Activated T-cell treated with anti-CD3 and anti-CD28 coated beads, Interleukin-2, amount 50 U/mL, for 72 hours (primary cell): ENCODE results near the gene VWA1. TPM values are rescaled to one million over a fixed set of nuclear protein-coding genes. Genes with fewer than 3 reads are reported as not detected.
"Not testable (repeated sequence)": the region's sequence is repeated elsewhere in the genome, so short reads cannot be mapped to it uniquely, and the experiment has no call there.

Source experiments
- ATAC-seq, 2 donors: fragments of 150-1000 bp; cut with Tn5 transposase; replicated peaks in 1 of 2; 2 replicates each; pipeline ENCODE4 v1.10.0; 2021; ENCODE audit warnings: moderate library complexity in 2 of 2, mild to moderate bottlenecking in 1 of 2
- DNase-seq, 2 donors: peaks; one replicate each; pipeline ENCODE4 v3.0.0; 2021 to 2022; ENCODE audit warnings: mixed read lengths in 1 of 2
- H3K27ac Mint-ChIP-seq: one replicate; pipeline ENCODE4 v1.8.0; 2022; ENCODE audit warnings: mild to moderate bottlenecking, moderate library complexity, mixed read lengths
- H3K27me3 Mint-ChIP-seq: one replicate; pipeline ENCODE4 v1.8.0; 2022; ENCODE audit warnings: low read depth, mixed read lengths
- H3K36me3 Mint-ChIP-seq, 2 donors: one replicate each; pipeline ENCODE4 v1.8.0; 2022; ENCODE audit warnings: mixed read lengths in 2 of 2, mild to moderate bottlenecking in 1 of 2; ENCODE audit not compliant: insufficient read depth in 2 of 2
- H3K4me1 Mint-ChIP-seq: one replicate; pipeline ENCODE4 v1.8.0; 2022; ENCODE audit warnings: low read depth, mixed read lengths
- H3K4me3 Mint-ChIP-seq, 2 donors: one replicate each; pipeline ENCODE4 v1.8.0; 2022; ENCODE audit warnings: mild to moderate bottlenecking in 2 of 2, mixed read lengths in 2 of 2, moderate library complexity in 2 of 2
- H3K9me3 Mint-ChIP-seq, 2 donors: one replicate each; pipeline ENCODE4 v1.8.0; 2022; ENCODE audit warnings: mixed read lengths in 2 of 2
- total RNA-seq, 2 donors: library from RNA; stranded (reverse); gene quantifications; one replicate each; pipeline ENCODE4 v1.2.3, GENCODE V29; 2022

VWA1 gene
- total RNA-seq, 2 donors from 2014 or later: 0.94 to 1.4 TPM

DNA sequence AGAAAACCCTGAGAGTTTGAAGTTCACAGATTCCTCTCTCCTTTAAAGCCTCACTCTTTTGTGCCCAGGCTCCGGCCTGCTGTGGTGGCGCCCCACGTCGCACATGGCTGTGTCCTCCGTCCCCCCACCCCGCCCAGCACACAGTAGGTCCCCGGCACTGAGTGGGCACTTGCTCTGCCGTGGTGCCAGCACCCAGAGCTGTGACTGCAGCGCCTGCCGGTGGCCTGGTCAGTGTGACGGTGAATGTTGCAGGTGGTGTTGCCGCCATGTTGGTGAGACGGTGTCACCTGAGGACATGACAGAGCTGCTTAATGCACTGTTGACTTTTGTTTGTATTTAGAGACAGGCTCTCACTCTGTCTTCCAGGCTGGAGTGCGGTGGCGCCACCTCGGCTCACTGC is 17.4 kb downstream of the VWA1 start:
- no peak for DNase-seq
- H3K36me3 Mint-ChIP-seq: no peaks in the 10 kb centered on the region
- no peaks in the 10 kb centered on the region for H3K9me3 Mint-ChIP-seq
- H3K4me1 Mint-ChIP-seq: no peaks in the 10 kb centered on the region
- no peaks in the 10 kb centered on the region for H3K27me3 Mint-ChIP-seq
- ATAC-seq: no peak
- H3K4me3 Mint-ChIP-seq: no peak overlapping the region
- H3K27ac Mint-ChIP-seq: no peak overlapping the region

DNA sequence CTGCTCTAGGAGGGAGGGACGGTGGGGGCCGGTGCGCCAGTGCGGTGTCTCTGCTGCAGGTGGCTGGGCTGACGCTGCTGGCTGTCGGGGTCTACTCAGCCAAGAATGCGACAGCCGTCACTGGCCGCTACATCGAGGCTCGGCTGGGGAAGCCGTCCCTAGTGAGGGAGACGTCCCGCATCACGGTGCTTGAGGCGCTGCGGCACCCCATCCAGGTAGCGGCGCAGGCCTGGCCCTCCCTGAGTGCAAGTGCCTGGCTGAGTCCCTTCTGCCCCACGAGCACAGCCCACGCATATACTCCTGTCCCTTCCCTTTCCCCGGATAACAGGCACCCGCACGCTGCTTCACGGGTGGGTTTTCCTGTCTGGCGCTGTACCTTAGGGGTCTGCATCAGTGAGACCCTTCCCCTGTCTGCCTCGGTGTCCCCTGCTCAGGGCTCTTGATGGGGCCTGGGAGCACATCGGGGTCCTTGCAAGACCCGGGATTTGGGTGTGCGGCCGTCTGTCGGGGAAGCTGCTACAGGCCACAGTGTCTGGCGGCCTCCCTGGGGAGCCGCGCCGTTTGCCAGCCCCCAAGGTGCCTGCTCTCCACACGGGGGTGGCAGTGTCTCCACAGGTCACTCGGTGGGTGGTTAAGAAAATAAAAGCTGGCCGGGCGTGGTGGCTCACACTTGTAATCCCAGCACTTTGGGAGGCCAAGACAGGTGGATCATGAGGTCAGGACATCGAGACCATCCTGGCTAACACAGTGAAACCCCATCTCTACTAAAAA is 19.0 kb downstream of the VWA1 start:
- not testable (repeated sequence) for H3K9me3 Mint-ChIP-seq, H3K36me3 Mint-ChIP-seq, DNase-seq, H3K27me3 Mint-ChIP-seq, H3K4me1 Mint-ChIP-seq, H3K4me3 Mint-ChIP-seq, H3K27ac Mint-ChIP-seq, ATAC-seq

DNA sequence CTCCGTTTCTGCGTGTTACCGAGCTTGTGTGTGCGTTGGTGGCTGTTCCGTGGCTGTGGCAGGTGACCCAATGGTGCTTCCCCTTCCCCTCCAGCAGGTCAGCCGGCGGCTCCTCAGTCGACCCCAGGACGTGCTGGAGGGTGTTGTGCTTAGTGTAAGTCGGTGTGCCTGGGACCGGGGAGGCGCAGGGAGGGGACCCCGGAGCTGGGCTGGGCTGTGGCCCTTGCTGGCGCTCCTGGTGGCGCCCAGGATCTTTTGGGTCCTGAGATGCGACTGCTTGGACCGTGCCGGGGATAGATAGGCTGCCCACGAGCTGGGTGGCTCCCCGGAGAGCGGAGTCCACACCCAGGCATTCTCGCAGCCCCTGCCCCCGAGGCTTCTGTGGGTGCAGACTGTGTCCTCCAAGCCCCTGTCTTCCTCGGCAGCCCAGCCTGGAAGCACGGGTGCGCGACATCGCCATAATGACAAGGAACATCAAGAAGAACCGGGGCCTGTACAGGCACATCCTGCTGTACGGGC is 19.9 kb downstream of the VWA1 start:
- no peaks in the 10 kb centered on the region for H3K36me3 Mint-ChIP-seq
- no peak overlapping the region for H3K27ac Mint-ChIP-seq
- no peaks in the 10 kb centered on the region for H3K27me3 Mint-ChIP-seq
- no peak for ATAC-seq
- DNase-seq: no peak
- H3K4me3 Mint-ChIP-seq: no peak overlapping the region
- no peaks in the 10 kb centered on the region for H3K9me3 Mint-ChIP-seq
- no peaks in the 10 kb centered on the region for H3K4me1 Mint-ChIP-seq

DNA sequence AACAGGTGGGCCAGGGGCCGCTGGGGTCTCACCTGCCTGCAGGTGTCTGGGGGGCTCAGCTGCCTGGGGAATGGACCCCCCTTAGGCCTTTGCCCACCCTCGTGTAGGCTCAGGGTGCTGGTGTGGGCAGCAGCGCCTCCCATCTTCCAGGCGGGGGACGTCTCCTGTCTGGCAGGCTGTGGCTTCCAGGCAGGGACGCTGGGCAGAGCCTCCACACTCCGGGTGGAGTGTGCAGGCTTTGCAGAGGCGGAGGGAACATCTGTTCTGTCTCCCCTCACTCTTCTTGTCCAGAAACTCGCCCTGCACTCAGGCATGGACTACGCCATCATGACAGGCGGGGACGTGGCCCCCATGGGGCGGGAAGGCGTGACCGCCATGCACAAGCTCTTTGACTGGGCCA is 20.4 kb downstream of the VWA1 start:
- not testable (repeated sequence) for H3K36me3 Mint-ChIP-seq, H3K9me3 Mint-ChIP-seq, H3K27me3 Mint-ChIP-seq, H3K27ac Mint-ChIP-seq, H3K4me1 Mint-ChIP-seq, DNase-seq, ATAC-seq, H3K4me3 Mint-ChIP-seq

DNA sequence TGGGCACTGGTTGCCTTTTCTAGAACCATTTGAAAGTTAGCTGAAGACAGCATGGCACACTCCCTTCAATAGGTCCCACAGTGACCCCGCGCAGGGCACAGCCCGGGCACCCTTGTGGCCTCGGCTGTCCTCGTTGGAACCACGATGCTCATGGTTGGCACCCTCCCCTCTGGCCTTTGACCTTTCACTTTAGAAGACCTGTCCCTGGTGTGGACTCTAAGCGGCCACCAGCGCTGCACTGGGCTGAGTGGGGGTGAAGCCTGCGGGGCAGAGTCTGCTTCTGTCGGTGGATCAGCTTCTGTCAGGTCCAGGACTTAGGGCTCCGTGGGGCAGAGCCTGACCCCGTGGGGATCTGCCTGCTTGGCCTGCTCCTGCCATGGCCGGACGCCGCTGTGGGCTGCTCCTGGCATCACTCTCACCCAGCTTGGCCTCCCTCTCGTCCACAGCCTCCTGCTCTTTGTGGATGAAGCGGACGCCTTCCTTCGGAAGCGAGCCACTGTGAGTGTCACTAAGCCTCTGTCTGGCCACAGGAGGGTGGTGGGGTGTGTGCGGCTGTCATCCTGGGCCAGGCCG is 21.3 kb downstream of the VWA1 start:
- ATAC-seq, H3K27ac Mint-ChIP-seq, DNase-seq, H3K4me1 Mint-ChIP-seq, H3K36me3 Mint-ChIP-seq, H3K4me3 Mint-ChIP-seq, H3K27me3 Mint-ChIP-seq, H3K9me3 Mint-ChIP-seq: not testable (repeated sequence)

DNA sequence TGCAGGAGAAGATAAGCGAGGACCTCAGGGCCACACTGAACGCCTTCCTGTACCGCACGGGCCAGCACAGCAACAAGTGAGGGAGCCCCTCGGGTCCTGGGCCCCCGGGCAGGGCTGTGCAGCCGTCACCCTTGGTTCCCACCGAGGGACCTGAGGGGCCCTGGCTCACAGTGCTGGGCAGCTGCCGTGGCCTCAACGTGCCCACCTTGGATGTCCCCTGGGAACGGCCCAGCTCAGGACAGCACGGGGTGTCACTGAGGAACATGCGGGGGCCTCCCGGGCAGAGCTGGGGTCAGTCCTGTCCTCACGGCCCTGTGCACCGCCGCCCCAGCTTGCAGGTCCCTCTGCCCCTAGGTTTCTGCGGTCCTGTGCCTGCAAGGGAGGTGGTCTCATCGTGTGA is 23.7 kb downstream of the VWA1 start:
- not testable (repeated sequence) for H3K4me1 Mint-ChIP-seq, H3K36me3 Mint-ChIP-seq, ATAC-seq, H3K4me3 Mint-ChIP-seq, H3K27me3 Mint-ChIP-seq, H3K9me3 Mint-ChIP-seq, DNase-seq, H3K27ac Mint-ChIP-seq

DNA sequence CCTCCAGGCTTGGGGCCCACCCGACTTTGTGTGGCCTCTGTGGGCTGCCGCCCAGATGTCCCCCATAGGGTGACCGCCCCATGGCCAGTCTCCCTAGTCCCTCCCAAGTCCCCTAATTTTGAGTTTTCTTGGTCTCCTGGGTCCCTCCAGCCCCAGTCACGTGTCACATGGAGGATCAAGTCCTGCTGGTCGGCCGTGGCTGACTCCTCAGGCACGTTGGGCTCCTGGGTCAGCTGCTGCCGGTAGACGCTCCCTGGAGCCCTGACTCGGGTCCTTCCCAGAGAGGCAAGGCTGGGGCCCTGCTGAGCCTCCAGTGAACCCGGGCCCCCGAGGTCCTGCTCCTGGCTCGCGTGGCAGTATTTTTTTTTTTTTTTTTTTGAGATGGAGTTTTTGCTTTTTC is 24.2 kb downstream of the VWA1 start:
- ATAC-seq, H3K4me1 Mint-ChIP-seq, DNase-seq, H3K9me3 Mint-ChIP-seq, H3K4me3 Mint-ChIP-seq, H3K36me3 Mint-ChIP-seq, H3K27me3 Mint-ChIP-seq, H3K27ac Mint-ChIP-seq: not testable (repeated sequence)

DNA sequence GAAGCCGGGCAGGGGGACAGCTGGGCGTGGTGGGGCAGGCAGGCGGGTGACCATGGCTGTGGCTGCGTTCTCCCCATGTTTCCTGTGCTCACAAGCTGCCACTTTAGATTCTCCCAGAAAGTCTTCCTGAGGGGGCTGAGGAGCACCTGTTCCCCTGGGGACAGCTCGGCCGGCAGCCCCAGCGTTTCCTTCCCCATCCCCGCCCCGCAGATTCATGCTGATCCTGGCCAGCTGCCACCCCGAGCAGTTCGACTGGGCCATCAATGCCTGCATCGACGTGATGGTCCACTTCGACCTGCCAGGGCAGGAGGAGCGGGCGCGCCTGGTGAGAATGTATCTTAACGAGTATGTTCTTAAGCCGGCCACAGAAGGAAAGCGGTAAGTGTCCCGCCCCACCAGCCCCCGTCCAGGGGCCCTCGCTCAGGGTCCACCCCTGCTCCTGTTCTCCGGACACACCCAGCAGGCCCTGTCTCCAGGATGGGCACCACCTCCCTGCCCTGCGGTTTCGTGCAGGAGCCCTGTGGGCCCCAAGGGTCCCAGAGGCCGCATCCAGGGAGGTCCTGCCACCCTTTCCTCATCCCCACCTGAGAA is 25.1 kb downstream of the VWA1 start:
- H3K9me3 Mint-ChIP-seq: no peaks in the 10 kb centered on the region
- no peak overlapping the region for H3K27ac Mint-ChIP-seq
- H3K36me3 Mint-ChIP-seq: no peaks in the 10 kb centered on the region
- no peaks in the 10 kb centered on the region for H3K27me3 Mint-ChIP-seq
- DNase-seq: no peak
- no peaks in the 10 kb centered on the region for H3K4me1 Mint-ChIP-seq
- no peak for ATAC-seq
- no peak overlapping the region for H3K4me3 Mint-ChIP-seq

DNA sequence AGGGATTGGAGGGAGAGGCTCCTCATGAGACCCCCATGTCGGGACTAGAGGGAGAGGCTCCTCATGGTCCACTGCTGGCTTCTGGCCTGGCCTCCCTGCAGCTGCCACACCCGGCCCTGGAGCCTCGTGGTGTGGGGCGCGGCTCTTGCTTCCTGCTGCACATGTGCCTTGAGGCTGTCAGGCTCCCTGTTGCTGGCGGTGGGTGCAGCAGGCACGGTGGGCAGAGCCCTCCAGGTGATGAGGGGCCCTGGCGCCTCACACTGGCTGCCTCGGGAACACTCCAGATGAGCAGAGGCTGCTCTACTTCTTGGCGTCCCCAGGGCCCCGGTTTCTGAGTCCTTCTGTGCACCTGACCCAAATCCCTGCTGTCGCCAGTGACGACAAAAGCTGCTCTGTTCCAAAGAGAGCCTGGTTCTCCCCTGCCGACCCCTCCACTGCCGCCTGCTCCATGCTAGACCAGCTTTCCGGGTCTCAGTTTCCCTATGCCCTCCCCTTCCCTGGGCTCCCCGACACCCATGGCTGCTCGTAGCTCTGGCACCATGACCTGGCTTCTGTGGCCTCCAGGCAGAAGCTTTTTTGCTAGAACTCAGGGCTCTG is 26.3 kb downstream of the VWA1 start:
- Mint-ChIP-seq H3K4me1 (no peaks in the 10 kb centered on the region), H3K4me3 (peak overlapping the region in 1 of 2 donors; percentile 67), H3K27me3 (no peaks in the 10 kb centered on the region), H3K36me3 (no peaks in the 10 kb centered on the region), H3K9me3 (no peaks in the 10 kb centered on the region), H3K27ac (no peak overlapping the region)
- DNase-seq: no peak
- ATAC-seq: no peak

DNA sequence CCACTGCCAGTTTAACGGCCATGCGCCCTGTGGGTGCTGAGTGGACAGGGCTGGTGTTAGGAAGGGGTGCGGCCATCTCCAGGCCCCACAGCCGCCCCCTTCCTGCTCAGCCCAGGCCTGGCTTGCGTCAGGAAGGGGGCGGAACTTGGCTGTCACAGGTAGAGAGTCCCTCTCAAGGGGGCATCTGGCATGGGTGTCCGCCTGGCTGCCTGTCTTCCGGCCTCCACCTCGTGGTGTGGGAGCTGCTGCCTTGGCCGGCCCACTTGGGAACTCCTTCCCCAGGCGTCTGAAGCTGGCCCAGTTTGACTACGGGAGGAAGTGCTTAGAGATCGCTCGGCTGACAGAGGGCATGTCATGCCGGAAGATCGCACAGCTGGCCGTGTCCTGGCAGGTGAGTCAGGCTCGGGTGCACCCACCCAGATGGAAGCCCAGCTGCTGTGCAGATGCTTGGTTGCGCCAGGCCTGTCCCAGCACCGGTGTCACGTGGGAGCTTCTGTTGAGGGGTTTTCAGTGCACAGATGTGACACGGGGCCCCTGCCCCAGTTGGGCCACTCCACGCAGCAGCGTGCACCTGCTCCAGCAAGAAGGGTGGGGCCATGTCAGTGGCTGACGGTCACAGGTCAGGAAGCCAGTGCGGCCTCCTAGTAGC is 27.0 kb downstream of the VWA1 start:
- Mint-ChIP-seq H3K36me3 (no peaks in the 10 kb centered on the region), H3K27me3 (no peaks in the 10 kb centered on the region), H3K4me1 (no peaks in the 10 kb centered on the region), H3K27ac (no peak overlapping the region), H3K4me3 (peak overlapping the region; percentile 45 to 67), H3K9me3 (no peaks in the 10 kb centered on the region)
- DNase-seq: peak; percentile 14 to 22
- peak; percentile 77 for ATAC-seq

DNA sequence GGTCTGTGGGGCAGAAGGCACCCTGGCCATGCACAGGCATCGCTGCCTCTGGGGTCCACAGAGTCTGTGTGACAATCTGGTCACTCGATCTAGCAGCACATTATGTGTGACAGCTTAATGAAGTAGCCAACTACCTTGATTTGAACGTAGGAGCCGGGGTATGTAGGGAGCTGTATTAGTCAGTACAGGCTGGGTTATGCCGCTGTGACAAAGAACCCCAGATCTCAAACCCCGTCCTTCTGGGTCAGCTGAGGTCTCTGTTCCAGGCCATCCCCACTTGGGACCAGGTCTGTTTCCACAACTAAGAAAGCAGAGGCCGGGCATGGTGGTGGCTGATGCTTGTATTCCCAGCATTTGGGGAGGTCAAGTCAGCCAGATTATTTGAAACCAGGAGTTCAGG is 27.8 kb downstream of the VWA1 start:
- Mint-ChIP-seq H3K4me3 (no peak overlapping the region), H3K9me3 (no peaks in the 10 kb centered on the region), H3K4me1 (no peaks in the 10 kb centered on the region), H3K27me3 (no peaks in the 10 kb centered on the region), H3K36me3 (no peaks in the 10 kb centered on the region), H3K27ac (no peak overlapping the region)
- no peak for ATAC-seq
- no peak for DNase-seq

DNA sequence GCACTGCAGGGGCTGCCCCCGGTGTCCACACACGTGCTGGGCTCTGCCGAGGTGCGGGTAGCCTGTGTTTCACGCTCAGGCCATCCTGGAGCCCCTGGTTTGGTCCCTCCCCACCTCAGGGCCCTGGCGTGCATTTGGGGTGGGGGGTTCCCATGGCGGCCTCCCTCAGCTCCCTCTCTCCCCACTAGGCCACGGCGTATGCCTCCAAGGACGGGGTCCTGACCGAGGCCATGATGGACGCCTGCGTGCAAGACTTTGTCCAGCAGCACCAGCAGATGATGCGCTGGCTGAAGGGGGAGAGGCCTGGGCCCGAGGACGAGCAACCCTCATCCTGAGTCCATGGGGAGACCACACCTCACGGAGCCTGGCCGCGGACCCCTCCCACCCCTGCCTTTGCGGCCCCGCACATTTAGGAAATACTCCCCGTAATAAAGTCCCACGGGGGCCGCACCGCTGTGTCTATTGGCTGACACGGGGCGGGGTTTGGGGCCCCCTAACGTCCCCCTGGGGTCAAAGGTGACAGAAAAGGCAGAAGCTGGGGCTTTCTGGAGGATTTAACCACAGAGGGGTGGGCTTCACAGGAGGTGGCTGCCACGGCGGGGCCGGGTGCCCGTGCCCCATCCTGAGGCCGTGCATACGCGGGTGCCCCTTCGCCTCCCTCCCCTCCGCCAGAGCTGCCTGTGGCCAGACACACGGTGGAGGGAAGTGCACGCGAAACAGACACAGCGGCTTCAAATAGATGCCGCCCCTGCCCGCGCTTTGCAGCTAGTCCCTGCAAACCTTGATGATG is 32.9 kb downstream of the VWA1 start:
- H3K27me3 Mint-ChIP-seq, H3K9me3 Mint-ChIP-seq, H3K36me3 Mint-ChIP-seq, H3K4me3 Mint-ChIP-seq, ATAC-seq, DNase-seq, H3K27ac Mint-ChIP-seq: not testable (repeated sequence)
- H3K4me1 Mint-ChIP-seq: peaks cover 27% of the 10 kb centered on the region
